SU-DHL-6 (cell line): Measurements from ENCODE around the gene HMGN1.

ENCODE experiments used
- CTCF ChIP-seq: fragments of 200-600 bp; sonication (generic); IDR thresholded peaks from one replicate; pipeline ENCODE4 v1.5.1; 2017; ENCODE audit warnings: antibody characterized with exemption, mild to moderate bottlenecking, low read length, moderate library complexity; ENCODE audit not compliant: insufficient read depth, poor library complexity, severe bottlenecking
- EZH2phosphoT487 ChIP-seq: fragments of 200-600 bp; sonication (generic), shearing (Covaris generic); conservative IDR thresholded peaks from 2 replicates; pipeline ENCODE4 v1.6.1; 2018; ENCODE audit warnings: mild to moderate bottlenecking, antibody characterized with exemption, low read length, moderate library complexity, mixed read lengths

GRCh38 chr21:39386899-39387298 is 38.0 kb upstream of the HMGN1 start:
- TF ChIP-seq CTCF (no peak), EZH2phosphoT487 (no peak)
